Stimulated activated CD8-positive, alpha-beta memory T cell treated with anti-CD3 and anti-CD28 coated beads, Interleukin-15, amount 100 ng/mL, for 1 hour (primary cell): ENCODE measurements around the gene FAM228B.
"Not testable (repeated sequence)": the region's sequence is repeated elsewhere in the genome, so short reads cannot be mapped to it uniquely, and the experiment has no call there.

Experiments
- DNase-seq: peaks from one replicate; pipeline ENCODE4 v3.0.0-alpha.2; 2020; ENCODE audit warnings: low read depth

FAM228B gene

DNA sequence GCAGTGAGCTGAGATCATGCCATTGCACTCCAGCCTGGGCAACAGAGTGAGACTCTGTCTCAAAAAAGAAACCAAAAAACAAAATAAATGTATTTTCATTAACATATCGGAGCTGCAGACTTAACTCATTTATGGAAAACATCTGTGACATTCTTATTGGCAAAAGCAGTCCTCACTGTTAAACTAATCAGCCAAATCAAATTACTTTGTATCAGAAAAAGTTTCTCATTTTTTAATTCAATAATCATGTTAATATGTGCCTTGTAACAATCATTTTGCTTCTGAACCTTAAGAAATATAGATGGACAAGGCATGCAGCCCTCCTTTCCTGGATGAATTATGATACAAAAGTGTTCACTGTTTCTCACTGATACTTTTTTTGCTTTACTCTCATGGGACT is 20.6 kb upstream of the FAM228B start:
- DNase-seq: no peak

DNA sequence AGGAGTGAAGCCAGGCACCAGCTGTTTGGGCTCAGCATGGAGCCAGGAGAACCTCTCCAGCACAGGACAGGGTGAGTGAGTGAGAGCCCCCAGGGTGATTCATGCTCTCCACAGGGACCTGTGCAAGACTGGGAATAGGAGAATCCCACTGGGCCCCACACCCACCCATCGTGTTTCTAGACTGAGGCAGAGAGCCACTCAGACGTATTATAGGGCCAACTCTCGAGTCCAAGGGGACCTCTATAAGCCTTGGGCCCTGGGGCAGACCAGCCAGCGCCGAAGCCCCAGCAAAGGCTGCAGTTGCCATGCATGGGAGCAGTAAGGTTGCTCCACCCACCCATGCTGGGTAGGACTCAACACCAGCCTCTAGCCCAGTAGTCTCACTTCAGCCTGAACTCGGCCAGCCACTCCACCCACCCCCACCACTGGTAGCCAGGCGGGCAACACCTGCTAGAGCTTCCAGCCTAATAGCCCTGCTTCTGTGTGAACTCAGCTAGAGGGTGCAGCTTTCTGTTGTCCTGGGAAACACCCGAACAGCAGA is 19.1 kb upstream of the FAM228B start:
- no peak for DNase-seq

DNA sequence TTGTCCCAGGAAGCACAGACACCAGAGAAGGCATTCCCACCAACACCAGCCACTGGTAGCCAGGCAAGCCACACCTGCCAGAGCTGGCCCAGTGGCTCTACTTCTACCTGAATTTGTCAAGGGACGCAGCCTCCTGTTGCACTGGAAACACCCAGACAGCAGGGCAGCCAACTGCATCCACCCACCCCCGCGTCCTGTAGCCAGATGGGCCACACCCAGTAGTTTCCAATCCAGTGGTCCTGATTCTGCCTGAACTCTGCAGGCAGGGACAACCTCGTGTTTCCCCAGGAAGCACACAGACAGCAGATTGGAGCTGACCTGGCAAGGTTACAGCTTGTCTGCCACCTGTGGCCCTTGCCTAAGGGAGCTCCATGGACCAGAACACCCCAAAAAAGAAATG is 18.4 kb upstream of the FAM228B start:
- DNase-seq: no peak

DNA sequence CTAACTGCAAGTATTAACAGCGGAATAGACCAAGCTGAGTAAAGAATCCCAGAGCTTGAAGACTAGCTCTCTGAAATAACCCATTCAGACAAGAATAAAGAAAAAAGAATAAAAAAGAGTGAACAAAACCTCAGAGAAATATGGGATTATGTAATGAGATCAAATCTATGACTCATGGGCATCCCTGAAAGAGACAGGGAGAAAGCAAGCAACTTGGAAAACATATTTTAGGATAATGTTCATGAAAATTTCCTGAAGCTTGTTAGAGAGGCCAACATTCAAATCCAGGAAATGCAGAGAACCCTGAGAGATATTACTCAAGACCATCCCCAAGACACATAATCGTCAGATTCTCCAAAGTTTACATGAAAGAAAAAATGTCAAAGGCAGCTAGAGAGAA is 17.5 kb upstream of the FAM228B start:
- DNase-seq: no peak

DNA sequence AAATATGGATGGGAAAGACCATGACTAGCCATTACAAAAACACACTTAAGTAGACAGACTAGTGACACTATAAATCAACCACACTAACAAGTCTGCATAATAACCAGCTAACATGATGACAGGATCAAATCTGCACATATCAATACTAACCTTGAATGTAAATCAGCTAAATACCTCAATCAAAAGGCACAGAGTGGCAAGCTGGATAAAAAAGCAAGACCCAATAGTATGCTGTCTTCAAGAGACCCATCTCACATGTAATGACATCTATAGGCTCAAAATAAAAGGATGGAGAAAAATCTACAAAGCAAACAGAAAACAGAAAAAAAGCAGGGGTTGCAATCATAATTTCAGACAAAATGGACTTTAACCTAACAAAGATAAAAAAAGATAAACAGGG is 16.5 kb upstream of the FAM228B start:
- no peak for DNase-seq

DNA sequence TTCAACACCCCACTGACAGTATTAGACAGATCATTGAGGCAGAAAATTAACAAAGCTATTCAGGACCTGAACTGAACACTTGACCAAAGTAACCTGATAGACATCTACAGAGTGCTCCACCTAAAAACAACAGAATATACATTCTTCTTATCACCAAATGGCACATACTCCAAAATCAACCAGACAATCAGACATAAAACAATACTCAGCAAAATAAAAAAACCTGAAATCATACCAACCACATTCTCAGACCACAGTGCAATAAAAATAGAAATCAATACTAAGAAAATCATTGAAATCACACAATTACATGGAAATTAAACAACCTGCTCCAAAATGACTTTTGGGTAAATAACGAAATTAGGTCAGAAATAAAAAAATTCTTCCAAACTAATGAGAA is 15.9 kb upstream of the FAM228B start:
- DNase-seq: no peak

DNA sequence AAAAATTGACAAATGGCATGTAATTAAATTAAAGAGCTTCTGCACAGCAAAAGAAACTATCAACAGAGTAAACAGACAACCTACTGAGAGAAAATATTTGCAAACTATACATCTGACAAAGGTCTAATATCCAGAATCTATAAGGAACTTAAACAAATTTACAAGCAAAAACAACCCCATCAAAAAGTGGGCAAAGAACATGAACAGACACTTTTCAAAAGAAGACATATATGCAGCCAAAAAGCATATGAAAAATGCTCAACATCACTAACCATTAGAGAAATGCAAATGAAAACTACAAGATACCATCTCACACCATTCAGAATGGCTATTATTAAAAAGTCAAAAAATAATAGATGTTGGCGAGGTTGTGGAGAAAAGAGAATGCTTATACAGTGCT is 13.8 kb upstream of the FAM228B start:
- not testable (repeated sequence) for DNase-seq

DNA sequence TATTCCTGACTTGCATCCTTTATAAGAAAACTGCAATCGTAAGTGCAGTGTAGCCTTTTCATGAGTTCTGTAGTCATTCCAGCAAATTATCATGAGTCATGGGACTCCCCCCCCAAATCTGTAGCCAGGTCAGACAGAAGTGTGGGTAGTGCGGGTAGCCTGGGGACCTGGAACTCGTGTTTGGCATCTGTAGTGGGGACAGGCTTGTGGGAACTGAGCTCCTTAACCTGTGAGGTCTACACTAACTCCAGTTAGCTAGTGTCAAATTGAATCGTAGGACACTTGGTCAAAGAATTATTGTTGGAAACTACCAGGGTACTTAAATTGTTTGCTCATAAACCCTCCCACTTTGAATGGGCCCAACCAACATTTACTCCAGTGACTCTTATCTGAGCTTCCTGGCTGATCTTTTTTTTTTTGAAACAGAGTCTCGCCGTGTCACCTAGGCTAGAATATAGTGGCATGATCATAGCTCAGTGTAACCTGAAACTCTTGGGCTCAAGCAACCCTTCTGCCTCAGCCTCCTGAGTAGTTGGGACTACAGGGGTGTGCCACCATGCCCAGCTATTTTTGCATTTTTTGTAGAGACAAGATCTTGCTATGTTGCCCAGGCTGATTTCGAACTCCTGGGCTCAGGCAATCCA is 12.5 kb upstream of the FAM228B start:
- no peak for DNase-seq

DNA sequence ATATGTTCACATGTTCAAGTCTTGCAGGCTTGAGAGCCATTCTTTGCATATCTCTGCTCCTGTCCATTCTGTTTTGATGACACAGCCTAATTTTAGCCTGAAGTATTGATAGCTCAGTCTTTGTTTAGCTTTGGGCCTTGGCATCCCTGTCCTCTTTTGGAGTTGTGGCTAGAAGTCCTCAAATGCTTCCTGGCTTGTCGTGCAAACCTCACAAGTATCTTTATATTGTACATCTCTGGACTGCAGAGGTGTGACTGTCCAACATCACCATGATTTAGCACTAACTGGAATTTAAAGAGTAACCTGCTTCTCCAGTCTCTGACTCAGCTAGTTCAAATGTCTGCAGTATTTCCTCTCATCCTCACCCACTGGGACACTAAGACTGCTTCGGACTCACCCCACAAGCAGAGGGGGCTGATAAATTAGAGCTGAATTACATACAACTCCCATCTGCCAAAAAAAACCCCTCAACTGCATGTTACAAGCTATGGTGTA is 11.8 kb upstream of the FAM228B start:
- no peak for DNase-seq

DNA sequence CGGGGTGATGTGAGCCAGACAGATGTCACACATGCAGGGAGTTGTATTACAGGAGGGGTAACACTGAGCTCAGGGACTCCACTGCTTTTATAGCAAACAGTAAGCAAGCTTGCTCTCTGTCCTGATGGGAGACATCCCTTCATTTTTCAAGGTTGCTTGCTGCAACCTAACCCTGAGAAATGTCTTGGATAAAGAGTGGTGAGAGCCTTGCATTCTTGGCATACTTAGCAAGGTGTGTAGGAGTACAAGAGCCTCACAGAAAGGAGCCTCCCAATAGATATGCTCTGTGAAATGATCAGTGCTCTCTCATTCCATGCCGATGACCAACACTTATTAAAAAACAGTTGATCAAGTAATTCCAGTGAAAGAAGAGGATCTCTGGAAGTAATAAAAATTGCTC is 8.2 kb upstream of the FAM228B start:
- no peak for DNase-seq

DNA sequence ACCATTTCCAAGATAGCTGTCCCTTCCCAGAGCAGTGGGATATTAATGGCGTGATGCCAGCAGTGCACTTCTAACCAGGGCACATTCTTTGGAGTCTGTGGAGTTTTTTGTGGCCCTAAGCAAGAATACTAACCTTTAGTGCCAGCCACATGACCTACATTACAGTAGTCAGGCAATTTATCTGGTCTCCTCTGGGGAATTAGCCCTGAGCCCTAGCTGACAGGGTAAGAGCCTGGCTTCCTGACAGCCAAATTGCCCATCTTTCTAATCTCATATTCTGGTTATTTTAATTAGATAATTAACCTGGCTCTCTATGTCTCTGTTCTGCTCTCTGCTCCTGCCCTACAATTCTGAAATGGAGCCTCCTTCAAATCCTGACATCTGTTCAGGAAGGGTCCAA is 5.4 kb upstream of the FAM228B start:
- no peak for DNase-seq

DNA sequence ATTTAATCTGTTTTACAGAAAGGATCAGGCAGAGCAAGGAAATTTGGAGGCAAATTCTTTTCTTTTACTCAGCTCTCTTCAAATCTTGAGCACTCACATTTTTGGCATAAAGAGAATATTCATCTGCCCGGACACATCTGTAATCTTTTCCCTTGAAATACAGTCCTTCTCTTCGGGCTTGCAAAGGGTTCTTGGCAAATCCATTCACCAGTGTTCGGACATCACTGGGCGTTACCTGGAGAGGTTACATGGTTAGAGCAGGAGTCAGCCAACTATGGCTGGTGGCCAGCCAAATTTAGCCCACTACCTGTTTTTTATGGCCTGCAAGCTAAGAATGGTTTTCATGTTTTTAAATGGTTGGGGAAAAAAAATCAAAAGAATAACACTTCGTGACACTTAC is 2.2 kb upstream of the FAM228B start:
- DNase-seq: no peak

DNA sequence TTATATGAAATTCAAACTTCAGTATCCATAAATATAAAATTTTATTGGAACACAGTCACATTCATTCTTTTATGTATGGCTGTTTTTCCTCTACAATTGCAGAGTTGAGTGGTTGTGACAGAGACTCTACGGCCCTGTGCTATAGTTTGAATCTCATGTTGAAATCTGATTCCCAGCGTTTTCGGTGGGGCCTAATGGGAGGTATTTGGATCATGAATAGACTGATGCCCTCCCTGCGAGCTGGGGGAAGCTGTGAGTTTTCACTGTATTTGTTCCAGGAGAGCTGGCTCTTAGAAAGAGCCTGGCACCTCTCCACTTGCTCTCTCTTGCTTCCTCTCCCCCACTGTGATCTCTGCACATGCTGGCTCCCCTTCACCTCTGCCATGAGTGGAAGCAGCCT is 1.8 kb upstream of the FAM228B start:
- no peak for DNase-seq

DNA sequence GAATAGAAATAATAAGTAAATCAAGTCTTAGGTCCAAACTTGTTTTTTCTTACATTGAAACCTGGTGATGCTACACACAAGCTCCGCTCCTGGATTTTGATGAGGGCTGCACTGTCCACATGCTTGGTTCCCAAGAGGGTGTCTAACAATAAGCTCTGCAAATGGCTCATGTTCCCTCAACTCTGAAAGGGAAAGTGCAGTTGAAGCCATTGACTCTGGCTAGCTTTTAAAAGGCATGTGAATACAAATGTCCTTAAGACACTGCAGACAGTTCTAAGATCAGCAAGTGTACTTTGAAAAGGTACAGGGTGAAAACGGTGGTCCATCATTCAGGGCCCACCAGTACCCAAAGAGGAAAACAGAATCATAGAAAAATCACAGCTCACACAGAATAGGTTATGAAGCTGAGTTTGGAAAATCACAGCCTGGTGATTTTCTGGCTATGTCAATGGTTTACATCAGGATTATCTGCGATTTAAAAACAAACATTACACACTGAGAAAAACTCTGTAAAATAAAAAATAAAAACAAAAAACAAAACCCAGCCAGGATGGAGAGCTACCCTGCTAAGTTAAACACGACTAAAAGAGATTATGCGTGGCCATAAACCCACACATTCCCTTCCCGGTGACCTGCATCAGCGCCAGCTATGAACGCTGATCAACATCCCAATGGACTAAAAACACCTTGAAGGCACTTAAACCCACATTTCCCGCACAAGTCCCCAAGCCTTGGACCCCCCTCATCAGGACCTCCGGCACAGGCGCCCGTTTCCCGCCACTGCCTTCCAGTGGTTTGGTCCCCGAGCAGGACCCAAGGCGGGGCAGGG is 689 bp upstream of the FAM228B start:
- DNase-seq: no peak

DNA sequence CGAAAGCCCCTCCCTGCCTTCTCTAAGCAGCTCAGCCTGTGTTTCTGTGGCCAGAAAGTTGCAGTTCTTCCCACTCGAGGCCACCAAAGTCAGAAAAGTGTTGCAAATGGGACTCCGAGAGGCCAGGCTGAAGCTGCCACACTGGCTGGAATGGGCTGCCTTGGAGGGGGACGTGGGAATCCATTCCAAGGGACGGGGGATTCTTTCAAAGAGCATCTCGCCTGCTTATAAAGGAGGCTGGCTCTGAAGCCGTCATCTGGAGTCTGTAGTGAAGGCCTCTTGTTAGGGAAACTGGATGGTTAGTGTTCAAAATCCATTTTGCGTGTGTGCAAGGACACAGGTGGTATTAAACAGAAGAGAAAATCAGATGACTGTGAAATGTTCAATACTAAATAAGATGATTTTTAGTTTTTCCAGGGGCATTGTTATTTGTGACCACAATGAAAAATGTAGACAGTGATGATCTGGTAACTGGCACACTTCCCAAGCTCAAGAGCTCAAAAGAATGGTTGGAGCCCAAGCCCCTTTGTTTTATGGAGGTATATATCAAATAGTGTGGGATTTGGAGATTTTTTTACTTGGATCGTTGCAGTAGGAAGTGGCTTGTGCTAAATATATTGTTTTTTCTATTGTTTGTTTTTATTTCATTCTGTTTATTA is 782 bp downstream of the FAM228B start:
- DNase-seq: no peak

DNA sequence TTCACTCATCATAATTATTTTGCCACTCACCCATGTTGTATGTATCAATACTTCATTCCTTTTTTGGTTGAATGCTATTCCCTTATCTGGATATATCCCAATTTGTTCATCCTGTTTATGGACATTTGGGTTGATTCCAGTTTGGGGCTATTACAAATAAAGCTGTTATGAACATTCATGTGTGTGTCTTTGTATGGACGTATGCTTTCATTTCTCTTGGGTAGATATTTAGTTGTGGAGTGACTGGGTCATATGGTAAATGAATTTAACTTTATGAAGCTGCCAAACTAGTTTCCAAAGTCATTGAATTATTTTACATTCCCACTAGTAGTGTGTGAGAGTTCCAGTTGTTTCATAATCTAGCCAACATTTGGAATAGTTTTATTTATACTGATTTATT is 2.7 kb downstream of the FAM228B start:
- DNase-seq: no peak

DNA sequence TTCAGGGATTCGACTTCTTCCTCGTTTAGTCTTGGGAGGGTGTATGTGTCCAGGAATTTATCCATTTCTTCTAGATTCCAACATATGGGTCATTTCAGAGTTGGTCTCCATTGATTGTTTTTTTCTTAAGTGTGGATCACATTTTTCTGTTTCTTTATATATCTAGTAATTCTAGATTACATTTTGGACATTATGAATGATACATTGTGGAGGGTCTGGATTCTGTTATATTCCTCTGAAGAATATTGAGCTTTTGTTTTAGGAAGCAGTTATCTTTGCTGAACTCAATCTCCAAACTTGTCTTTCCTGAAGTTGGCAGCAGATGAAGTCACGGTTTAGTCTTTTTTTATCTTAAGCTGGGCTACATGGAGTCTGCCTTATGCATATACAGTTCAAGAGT is 9.3 kb downstream of the FAM228B start:
- no peak for DNase-seq

DNA sequence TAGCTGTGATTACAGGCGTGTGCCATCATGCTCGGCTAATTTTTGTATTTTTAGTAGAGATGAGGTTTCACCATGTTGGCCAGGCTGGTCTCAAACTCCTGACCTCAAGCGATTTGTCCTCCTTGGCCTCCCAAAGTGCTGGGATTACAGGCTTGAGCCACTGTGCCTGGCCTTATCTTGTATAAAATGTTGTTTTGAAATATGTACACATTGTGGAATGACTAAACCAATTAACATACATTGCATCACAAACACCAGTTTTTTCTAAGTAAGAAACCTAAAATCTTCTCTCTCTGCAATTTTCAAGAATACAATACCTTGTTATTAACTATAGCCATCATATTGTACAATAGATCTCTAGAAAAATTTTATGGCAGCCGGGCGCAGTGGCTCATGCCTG is 17.0 kb downstream of the FAM228B start:
- DNase-seq: not testable (repeated sequence)

DNA sequence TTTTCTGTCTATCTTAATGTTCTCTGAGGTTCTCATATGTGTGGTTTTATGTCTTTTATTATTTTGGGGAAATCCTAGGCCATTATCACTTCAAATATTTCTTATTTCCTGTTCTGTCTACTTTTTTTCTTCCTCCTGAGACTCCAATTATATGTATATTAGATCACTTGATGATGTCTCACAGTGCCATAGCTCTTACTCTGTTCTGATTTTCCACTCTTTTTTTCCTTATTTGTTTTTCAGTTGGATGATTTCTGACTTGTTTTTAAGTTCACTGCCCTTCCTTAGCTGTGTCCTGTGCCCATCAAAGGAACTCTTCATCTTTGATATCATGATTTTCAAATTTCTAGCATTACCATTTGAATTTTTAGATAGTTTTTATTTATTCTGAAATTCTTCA is 24.1 kb downstream of the FAM228B start:
- no peak for DNase-seq

DNA sequence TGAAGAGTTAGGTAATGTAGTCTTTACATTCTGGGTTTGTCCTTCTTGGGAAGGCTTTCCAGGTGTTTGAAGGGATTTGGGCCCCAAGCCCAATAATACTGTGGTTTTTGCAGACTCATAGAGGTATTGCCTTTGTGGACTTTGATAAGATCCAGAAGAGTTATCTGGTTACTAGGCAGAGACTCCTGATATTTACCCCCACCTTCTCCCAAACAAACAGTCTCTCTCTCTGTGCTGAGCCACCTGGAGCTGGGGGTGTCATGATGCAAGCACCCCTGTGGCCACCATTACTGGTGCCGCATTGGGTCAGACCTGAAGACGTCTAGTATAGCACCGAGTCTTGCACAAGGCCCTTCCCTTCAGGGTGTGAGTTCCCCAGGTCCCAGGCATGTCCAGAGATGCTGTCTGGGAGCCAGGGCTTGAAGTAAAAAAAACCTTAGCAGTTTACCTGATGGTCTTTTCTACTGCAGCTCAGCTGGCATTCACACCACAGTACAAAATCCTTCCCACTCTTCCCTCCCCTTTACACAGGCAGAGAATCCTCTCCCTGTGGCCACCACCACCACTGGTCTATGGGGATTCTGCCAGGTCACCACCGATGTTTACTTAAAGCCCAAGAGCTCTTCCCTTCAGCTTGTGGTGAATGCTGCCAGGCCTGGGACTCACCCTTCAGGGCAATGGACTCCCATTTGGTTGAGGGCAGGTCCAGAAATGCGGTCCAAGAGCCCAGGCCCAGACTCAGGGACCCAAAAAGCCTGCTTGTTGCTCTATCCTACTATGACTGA is 29.3 kb downstream of the FAM228B start:
- DNase-seq: no peak

DNA sequence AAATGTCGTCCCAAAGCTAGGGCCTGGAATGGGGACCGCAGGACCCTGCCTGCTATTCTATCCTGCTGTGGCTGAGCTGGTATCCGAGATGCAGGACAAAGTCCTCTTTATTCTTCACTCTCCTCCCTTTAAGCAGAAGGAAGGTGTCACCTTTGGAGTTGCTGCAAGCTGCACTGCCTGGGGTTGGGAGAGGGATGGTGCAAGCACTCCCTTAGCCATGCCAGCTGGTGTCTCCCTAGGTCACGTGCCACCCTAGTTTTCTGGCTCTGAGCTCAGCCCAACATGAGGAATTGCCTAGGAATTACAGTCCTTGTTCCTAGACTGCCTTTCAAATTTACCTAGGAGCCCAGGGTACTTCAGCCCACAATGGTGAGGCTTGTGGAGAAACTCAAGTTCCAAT is 30.2 kb downstream of the FAM228B start:
- no peak for DNase-seq

DNA sequence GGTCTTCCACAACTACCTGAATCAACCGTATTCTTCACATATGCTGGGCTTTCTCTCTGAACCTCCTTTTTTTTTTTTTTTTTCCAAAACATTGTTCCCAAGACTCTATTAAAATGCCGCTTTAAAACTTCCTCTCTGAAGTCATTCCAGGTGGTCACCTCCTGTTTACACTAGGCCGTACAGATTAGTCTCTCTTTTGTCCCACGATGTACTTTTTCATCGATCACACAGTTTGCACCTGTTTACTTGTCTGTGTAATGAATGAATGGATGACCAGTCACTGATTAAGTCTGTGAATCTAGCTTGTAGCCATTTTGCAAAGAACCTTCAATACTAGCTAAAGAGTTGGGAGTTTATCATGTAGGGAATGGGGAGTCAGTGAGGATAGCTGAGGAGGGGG is 34.9 kb downstream of the FAM228B start:
- no peak for DNase-seq
